Cardiac muscle cell (in vitro differentiated cells and primary cell): Measurements from ENCODE around the gene U2AF2. TPM values are rescaled to one million over a fixed set of nuclear protein-coding genes. Genes with fewer than 3 reads are reported as not detected.
A peak's percentile ranks its signal among the peaks of the same experiment; 100 is the strongest.

Experiments used
- DNase-seq, 2 donors: peaks; one replicate each; pipeline versions ENCODE4 v3.0.0 to v3.0.0-alpha.2; 2010 to 2017; ENCODE audit warnings: low read depth in 1 of 2, low spot score in 1 of 2
- H3K27ac ChIP-seq: fragments of 200-600 bp; sonication (generic); 2 replicates; pipeline ENCODE4 v1.5.1; 2016
- H3K27me3 ChIP-seq: fragments of 200-600 bp; sonication (generic); 2 replicates; pipeline ENCODE4 v1.6.0; 2016; ENCODE audit warnings: control low read depth
- H3K36me3 ChIP-seq: fragments of 200-600 bp; sonication (generic); 2 replicates; pipeline ENCODE4 v1.5.1; 2016; ENCODE audit warnings: control low read depth
- H3K4me1 ChIP-seq: fragments of 200-600 bp; sonication (generic); 2 replicates; pipeline ENCODE4 v1.8.1; 2017; ENCODE audit warnings: low read depth, mild to moderate bottlenecking, mixed run types
- H3K4me3 ChIP-seq: fragments of 200-600 bp; sonication (generic); 2 replicates; pipeline ENCODE4 v1.5.1; 2016; ENCODE audit warnings: mild to moderate bottlenecking
- H3K9me3 ChIP-seq: fragments of 200-600 bp; sonication (generic); 2 replicates; pipeline ENCODE4 v1.5.1; 2017; ENCODE audit warnings: low read depth, mild to moderate bottlenecking, control low read depth
- polyA plus RNA-seq: library from polyadenylated mRNA; unstranded; fragments of >200 nt; fragmentation: Nextera tagmentation; extraction: Ambion mirVana; gene quantifications from 2 replicates; pipeline ENCODE4 v1.2.1, GENCODE V29; 2016
- total RNA-seq: library from RNA; depleted of rRNA; stranded (reverse); fragments of >200 nt; gene quantifications from 2 replicates; pipeline ENCODE4 v1.2.3, GENCODE V29; 2016
- TF ChIP-seq, protein P1 (sequence below): IDR thresholded peaks from 2 replicates; pipeline ENCODE4 v1.5.1; 2012; ENCODE audit warnings: low read depth, mild to moderate bottlenecking, low read length

Gene U2AF2
- total and polyA plus RNA-seq, 2 experiments from 2014 or later, result 13.4 to 187 TPM

- Histone ChIP-seq H3K27me3 (no peaks in the 10 kb centered on the region), H3K9me3 (no peaks in the 10 kb centered on the region), H3K36me3 (no peaks in the 10 kb centered on the region), H3K4me1 (peaks cover 13% of the 10 kb centered on the region), H3K27ac (peak overlapping the region; percentile 99), H3K4me3 (peak overlapping the region; percentile 79)
- DNase-seq, result peak; percentile 100
- TF ChIP-seq, protein P1, sequence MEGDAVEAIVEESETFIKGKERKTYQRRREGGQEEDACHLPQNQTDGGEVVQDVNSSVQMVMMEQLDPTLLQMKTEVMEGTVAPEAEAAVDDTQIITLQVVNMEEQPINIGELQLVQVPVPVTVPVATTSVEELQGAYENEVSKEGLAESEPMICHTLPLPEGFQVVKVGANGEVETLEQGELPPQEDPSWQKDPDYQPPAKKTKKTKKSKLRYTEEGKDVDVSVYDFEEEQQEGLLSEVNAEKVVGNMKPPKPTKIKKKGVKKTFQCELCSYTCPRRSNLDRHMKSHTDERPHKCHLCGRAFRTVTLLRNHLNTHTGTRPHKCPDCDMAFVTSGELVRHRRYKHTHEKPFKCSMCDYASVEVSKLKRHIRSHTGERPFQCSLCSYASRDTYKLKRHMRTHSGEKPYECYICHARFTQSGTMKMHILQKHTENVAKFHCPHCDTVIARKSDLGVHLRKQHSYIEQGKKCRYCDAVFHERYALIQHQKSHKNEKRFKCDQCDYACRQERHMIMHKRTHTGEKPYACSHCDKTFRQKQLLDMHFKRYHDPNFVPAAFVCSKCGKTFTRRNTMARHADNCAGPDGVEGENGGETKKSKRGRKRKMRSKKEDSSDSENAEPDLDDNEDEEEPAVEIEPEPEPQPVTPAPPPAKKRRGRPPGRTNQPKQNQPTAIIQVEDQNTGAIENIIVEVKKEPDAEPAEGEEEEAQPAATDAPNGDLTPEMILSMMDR, result no peak
Observed at GRCh38 chr19:55654323-55654867, 440 bp upstream of the U2AF2 start.

DNA sequence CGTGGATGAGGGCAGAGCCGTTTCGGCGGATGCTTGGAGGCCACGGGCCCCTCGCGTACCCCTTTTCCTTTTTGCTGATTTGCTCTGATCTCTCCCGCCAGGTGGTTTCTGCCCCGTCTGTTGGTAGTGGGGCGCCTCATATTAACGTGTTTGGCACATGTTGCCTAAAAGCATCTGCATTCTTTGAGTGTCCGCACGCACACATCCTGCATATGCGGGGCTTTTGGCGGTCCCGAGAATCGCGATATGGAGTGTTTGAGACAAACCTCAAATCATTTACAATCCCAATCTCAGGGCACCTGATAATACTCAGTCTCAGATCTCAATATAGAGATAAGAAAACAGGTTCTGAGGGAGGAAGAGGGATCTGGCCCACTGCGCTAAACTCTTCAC, 809 bp downstream of the U2AF2 start:
- Histone ChIP-seq H3K36me3 (no peaks in the 10 kb centered on the region), H3K27ac (peak overlapping the region; percentile 99), H3K27me3 (no peaks in the 10 kb centered on the region), H3K4me1 (peaks cover 13% of the 10 kb centered on the region), H3K4me3 (peak overlapping the region; percentile 79), H3K9me3 (no peaks in the 10 kb centered on the region)
- TF ChIP-seq, protein P1, result no peak
- no peak for DNase-seq

DNA sequence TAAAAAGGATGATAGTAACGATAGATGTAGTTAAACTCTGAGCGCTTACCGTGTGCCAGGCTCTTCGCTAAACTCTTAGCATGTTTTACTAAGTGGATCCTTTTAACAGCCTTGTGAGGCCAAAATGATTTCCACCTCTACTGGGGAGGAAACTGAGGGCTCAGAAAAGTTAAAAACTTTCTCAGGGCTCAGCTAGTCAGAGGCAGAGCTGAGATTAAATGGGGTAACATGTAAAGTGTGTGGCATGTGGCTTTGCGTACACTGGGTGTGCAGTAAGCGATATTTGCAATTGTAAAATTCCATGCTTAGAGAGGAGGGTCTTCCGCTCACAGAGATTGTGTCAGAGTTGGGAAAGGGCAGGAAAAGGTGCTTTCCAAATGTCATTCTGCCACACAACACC, 1.7 kb downstream of the U2AF2 start:
- Histone ChIP-seq H3K27me3 (no peaks in the 10 kb centered on the region), H3K27ac (no peak overlapping the region), H3K9me3 (no peaks in the 10 kb centered on the region), H3K4me3 (peak overlapping the region; percentile 79), H3K4me1 (peaks cover 13% of the 10 kb centered on the region), H3K36me3 (peaks cover 2% of the 10 kb centered on the region)
- TF ChIP-seq, protein P1, result no peak
- no peak for DNase-seq

GRCh38 chr19:55656988-55657747, 2.3 kb downstream of the U2AF2 start:
- no peak overlapping the region for H3K27ac ChIP-seq
- no peaks in the 10 kb centered on the region for H3K9me3 ChIP-seq
- H3K4me3 ChIP-seq, result no peak overlapping the region
- TF ChIP-seq, protein P1, result no peak
- H3K27me3 ChIP-seq, result no peaks in the 10 kb centered on the region
- peaks cover 13% of the 10 kb centered on the region for H3K4me1 ChIP-seq
- peak in 1 of 2 donors; percentile 13 for DNase-seq
- peaks cover 5% of the 10 kb centered on the region for H3K36me3 ChIP-seq

DNA sequence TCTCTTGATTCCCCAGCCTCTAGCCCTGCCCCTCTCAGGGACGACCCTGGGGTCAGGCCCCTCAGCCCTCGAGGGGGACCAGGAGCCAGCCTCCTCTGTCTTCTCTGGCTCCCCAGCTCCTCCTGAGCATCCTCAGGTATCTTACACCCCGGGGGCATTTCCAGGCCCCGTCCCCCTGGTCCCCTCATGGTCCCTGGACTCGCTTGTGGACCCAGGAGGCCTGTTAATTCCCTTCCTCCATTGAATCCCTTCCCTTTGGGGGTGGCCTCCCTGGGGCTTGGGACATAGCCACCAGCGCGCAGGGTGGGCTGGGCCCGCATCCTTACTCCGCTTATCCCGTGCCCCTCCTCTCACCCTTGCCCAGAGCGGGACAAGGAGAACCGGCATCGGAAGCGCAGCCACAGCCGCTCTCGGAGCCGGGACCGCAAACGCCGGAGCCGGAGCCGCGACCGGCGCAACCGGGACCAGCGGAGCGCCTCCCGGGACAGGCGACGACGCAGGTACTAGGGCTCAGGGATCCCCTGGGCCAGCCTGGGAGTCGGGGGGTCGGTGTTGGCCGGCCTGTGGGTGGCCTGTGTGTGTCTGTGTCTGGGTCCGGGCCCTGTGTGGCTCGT, 4.1 kb downstream of the U2AF2 start:
- no peaks in the 10 kb centered on the region for H3K27me3 ChIP-seq
- TF ChIP-seq, protein P1, result no peak
- no peak overlapping the region for H3K4me3 ChIP-seq
- peaks cover 13% of the 10 kb centered on the region for H3K4me1 ChIP-seq
- no peak overlapping the region for H3K27ac ChIP-seq
- peaks cover 22% of the 10 kb centered on the region for H3K36me3 ChIP-seq
- DNase-seq, result no peak
- no peaks in the 10 kb centered on the region for H3K9me3 ChIP-seq
